HepG2 (cell line): ENCODE results near the gene HUNK.

ENCODE experiments used
- CBX2 ChIP-seq, 2 experiments: fragments of 200-600 bp in 1 of 2; sonication (generic); formaldehyde crosslinking in 1 of 2; IDR thresholded peaks; 2 replicates each; pipeline versions ENCODE4 v1.7.0 to v1.8.1; 2018 to 2022; ENCODE audit warnings: low read depth in 2 of 2, low read length in 1 of 2, mild to moderate bottlenecking in 1 of 2, missing genetic modification reagents in 1 of 2
- ZNF557 ChIP-seq: sonication (generic); formaldehyde crosslinking; IDR thresholded peaks from 2 replicates; pipeline ENCODE4 v1.4.0; 2020; ENCODE audit warnings: missing genetic modification reagents
- ZNF678 ChIP-seq: sonication (generic); formaldehyde crosslinking; IDR thresholded peaks from 2 replicates; pipeline ENCODE4 v1.4.0; 2020; ENCODE audit warnings: mild to moderate bottlenecking, missing genetic modification reagents
- TF ChIP-seq, protein P1 (sequence below): sonication (generic); formaldehyde crosslinking; IDR thresholded peaks from 2 replicates; pipeline ENCODE4 v1.5.0; 2020; ENCODE audit warnings: mild to moderate bottlenecking, missing genetic modification reagents, moderate library complexity

DNA sequence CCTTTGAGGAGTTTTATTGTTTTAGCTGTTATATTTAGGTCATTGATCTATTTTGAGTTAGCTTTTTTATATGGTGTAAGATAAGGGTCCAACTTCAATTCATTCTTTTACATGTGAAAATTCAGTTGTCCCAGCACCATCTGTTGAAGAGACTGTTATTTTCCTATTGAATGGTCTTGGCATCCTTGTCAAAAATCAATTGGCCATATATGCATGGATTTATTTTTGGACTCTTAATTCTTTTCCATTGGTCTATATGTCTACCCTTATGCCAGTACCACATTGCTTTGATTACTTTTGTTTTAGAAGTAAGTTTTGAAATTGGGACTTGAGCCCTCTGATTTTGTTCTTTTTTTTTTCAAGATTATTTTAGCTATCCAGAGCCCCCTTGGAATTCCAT lies 35.8 kb upstream of the HUNK start:
- TF ChIP-seq, protein P1, sequence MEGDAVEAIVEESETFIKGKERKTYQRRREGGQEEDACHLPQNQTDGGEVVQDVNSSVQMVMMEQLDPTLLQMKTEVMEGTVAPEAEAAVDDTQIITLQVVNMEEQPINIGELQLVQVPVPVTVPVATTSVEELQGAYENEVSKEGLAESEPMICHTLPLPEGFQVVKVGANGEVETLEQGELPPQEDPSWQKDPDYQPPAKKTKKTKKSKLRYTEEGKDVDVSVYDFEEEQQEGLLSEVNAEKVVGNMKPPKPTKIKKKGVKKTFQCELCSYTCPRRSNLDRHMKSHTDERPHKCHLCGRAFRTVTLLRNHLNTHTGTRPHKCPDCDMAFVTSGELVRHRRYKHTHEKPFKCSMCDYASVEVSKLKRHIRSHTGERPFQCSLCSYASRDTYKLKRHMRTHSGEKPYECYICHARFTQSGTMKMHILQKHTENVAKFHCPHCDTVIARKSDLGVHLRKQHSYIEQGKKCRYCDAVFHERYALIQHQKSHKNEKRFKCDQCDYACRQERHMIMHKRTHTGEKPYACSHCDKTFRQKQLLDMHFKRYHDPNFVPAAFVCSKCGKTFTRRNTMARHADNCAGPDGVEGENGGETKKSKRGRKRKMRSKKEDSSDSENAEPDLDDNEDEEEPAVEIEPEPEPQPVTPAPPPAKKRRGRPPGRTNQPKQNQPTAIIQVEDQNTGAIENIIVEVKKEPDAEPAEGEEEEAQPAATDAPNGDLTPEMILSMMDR, result no peak
- TF ChIP-seq CBX2 (IDR thresholded peaks at IDR 0.05; ENCODE audit: low read depth, low read length), result no peak
- TF ChIP-seq CBX2 (CRISPR knock-in tag; IDR thresholded peaks at IDR 0.05; ENCODE audit: low read depth), result no peak
- TF ChIP-seq ZNF557 (CRISPR knock-in tag), result no peak
- no peak for TF ChIP-seq ZNF678
